Fibroblast of skin of back (primary cell): Measurements from ENCODE around the gene BICRA. TPM values are rescaled to one million over a fixed set of nuclear protein-coding genes. Genes with fewer than 3 reads are reported as not detected.
"Not testable (repeated sequence)": the region's sequence is repeated elsewhere in the genome, so short reads cannot be mapped to it uniquely, and the experiment has no call there.

Experiments used
- DNase-seq: peaks from one replicate; pipeline ENCODE4 v3.0.0-alpha.2; 2013
- polyA plus RNA-seq, 2 experiments: library from polyadenylated mRNA; unstranded; fragments of 120-200 nt; gene quantifications; one replicate each; pipeline ENCODE4 v1.2.1, GENCODE V29; 2013; ENCODE audit not compliant: insufficient read length in 2 of 2

The BICRA gene
- 16.2 TPM for polyA plus RNA-seq (2013, experiment 1 of 2; ENCODE audit: insufficient read length)
- polyA plus RNA-seq (2013, experiment 2 of 2; ENCODE audit: insufficient read length): 11.8 TPM

- DNase-seq: peak; percentile 79
Measured at GRCh38 chr19:47608969-47609905, at the start of gene BICRA. Gene BICRA (plus strand): TSS chr19:47609134. CDS start chr19:47673575, 64,441 bp downstream.

DNA sequence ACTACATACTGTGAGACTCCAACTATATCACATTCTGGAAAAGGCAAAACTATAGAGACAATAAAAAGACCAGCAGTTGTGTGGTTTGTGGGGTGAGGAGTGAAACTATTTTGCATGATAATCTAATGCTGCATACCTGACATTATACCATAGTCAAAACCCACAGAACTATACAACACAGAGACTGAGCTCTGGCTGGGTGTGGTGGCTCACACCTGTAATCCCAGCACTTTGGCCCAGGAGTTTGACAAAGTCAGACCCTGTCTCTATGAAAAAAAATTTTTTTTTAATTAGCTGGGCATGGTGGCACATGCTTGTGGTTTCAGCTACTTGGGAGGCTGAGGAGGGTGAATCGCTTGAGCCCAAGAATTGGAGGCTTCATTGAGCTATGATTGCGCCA is 47.9 kb upstream of the BICRA start:
- no peak for DNase-seq

DNA sequence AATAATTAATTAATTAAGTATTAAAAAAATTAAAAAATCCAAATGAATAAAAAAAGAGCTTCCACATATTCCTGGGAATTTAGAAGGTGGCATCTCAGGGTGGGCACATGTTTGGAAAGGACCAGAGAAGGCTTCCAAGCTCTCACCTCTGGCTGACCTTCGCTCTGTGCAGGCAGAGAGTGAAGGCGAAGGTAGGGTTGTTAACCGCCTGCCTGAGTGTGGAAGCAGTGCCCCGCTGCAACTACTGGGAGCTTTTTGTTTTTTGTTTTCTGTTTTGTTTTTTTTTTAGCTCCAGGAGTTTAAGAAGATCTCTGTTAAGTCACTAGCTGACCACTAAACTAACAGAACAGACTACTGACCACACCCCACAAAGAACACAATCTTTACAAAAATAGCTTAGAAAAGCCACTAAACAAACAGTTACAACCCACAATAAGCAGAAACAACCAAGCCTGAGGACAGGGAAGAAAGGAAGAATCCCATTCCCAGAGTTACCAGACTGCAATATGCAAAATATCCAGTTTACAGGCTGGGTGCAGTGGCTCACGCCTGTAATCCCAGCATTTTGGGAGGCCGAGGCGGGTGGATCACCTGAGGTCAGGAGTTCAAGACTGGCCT is 47.4 kb upstream of the BICRA start:
- DNase-seq: no peak

- no peak for DNase-seq
Measured at GRCh38 chr19:47564081-47564480, 44.9 kb upstream of the BICRA start.

GRCh38 chr19:47569331-47569730 is 39.6 kb upstream of the BICRA start:
- DNase-seq: no peak

DNA sequence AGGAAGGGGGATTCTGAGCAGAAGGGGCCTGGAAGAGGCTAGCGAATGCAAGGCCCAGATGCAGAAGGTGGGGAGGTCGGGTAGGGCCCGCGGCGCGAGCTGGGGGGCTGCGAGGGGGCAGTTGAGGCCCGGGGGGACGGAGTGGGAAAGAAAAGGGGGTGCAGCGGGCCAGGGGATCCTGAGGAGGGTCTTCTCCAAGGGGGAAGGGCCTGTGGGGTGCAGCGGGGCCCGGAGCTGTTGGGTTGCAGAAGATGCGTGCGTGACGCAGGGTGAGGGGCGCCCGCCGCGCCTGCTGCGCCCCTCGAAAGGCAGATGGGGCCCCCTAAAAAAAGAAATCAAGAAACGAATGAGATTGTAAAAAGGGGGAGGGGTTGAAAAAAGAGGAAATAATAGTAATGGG is 36.3 kb upstream of the BICRA start:
- no peak for DNase-seq

DNA sequence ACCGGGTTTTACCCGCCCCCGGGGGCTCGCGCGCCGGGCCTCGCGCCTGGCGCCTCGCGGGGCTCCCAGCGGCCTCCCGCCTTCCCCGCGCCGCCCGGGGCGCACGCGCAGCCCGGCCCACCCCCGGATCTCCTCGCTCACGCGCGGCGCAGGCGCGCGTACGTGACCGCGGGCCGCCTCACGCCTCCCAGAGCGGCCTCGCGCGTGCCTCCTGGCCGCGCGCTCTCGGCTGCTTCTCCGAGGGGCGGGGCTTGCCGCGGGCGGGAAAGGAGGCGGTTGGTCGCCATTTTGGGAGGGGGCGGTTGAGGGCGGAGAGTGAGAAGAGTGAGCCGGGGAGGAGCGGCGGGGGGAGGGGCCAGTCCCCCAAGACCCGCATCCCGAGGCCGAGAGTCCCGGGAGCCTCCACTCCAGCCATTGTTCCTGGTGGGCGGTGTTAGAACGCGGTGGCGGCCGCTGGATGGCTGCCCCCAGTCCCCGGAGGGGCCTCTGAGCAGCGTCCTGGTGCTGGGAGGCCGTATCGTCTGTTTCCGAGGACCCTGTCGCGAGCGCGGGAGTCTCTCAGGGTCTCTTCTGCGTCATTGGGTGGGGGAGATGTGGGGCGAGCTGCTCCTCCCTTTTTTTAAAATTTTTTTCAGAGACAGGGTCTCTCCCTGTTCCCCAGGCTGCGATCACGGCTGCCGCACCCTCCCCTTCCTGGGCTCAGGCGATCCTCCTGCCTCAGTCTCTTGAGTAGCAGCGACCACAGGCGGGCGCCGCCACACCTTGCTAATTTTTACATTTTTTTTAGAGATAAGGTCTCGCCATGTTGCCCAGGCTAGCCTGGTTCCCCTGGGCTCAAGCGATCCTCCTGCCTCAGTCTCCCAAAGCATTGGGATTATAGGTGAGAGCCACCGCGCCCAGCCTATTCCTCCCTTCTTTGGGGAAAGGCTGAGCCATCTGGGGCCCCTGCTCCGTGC is 35.6 kb upstream of the BICRA start, which contains the start of gene ZNF541:
ZNF541 (minus strand) TSS at position 78 of the 956 bp plus-strand sequence. CDS start 17,292 bp downstream, outside the sequence.
- DNase-seq: peak; percentile 61

DNA sequence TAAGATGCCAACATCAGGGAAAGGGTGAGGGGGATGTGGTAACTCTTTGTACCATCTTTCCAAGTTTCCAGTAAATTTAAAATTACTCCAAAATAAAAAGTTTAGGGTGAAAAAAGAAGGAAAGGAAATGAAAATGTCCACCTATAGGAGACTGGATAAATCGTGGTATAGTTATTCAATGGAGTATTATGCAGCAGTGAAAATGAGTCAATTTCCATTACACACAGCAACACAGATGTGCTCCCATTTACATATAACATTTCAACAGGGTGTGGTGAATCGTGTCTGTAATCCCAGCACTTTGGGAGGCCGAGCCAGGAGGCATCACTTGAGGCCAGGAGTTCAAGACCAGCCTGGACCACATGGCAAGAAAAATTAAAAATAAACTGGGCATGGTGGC is 28.5 kb upstream of the BICRA start:
- DNase-seq: no peak

DNA sequence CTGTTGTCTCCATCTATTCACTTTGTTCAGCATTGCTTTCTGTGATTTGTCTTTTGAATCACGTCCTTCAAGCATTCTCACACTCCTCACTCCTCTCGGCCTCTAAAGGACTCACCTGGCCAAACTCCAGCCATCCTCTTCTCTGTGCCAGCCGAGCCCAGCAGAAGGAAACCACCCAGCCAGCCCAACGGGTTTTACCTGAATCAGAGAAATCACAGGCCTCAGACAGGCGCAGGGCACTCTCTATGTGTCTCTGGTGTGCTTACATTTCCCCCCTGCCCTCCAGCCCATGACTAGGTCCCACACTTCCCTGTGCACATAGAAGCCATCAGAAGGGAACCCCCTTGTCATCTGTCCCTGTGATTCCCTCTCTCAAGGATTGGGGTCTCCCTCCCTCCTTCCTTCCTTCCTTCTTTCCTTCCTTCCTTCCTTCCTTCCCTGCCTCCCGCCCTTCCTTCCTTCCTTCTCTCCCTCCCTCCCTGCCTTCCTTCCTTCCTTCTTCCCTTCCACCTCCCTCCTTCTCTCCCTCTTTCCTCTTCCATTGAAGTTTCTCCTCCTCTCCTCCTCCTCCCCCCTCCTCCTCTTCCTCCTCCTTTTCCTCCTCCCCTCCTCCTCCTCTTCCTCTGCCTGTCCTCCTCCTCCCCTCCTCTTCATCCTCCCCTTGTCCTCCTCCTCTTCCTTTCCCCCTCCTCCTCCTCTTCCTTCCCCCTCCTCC is 27.2 kb upstream of the BICRA start:
- no peak for DNase-seq

DNA sequence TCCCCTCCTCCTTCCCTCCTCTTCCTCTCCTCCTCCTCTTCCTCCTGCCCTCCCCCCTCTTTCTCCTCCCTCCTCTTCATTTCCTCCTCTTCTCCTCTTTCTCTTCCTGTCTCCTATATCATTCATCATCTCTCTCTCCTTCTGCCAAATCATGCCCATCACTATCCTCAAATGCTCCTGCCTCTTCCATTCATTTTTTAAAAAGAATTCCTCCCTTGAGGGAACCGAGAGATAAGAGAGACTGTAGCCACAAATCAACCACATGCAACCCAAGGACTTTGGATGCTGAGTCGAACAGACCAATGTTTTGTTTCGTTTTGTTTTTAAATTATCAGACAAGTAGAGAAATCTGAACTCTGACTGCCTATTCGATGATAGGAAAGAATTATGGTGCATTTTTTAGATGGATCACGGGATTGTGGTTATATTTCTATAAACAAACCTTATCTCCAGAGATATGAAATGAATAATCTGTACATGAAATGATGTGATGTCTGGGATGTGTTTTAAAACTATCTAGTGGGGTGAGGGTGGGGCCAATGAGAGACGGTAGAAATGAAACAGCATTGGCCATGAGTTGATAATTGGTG is 26.5 kb upstream of the BICRA start:
- peak; percentile 91 for DNase-seq

DNA sequence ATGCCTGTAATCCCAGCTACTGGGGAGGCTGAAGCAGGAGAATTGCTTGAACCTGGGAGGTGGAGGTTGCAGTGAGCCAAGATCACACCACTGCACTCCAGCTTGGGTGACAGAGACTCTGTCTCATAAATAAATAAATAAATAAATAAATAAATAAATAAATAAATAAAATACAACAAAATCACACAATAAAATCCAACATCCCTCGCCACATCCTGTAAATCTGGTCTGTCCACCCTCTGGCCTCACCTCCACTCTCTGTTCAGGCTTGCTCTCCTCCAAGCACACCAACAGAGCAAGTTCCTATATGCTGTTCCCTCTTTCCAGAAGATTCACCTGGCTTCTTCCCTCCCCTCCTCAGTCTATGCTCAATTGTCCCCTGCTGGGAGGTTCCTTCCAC is 25.8 kb upstream of the BICRA start:
- DNase-seq: not testable (repeated sequence)

GRCh38 chr19:47587295-47587694 is 21.6 kb upstream of the BICRA start:
- peak; percentile 45 for DNase-seq

GRCh38 chr19:47589824-47590223 is 19.1 kb upstream of the BICRA start:
- DNase-seq: no peak

DNA sequence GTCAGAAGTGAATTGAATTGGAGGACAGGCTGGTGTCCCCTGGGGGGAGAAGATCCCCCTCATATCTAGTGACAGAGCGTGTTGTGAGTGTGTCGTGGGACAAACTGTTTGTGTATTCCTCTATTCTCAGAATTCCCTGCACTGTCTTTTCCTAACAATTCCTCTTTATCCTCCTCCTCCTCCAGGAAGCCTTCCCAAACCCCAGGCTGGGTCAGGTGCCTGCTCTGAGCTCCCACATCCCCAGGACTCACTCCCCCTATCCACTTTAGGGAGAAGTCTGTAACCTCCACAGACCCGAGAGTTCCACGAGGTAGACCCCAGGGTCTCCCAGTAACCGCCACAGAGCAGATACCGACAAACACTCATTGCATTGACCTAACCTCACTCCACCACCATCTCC is 15.1 kb upstream of the BICRA start:
- no peak for DNase-seq

DNA sequence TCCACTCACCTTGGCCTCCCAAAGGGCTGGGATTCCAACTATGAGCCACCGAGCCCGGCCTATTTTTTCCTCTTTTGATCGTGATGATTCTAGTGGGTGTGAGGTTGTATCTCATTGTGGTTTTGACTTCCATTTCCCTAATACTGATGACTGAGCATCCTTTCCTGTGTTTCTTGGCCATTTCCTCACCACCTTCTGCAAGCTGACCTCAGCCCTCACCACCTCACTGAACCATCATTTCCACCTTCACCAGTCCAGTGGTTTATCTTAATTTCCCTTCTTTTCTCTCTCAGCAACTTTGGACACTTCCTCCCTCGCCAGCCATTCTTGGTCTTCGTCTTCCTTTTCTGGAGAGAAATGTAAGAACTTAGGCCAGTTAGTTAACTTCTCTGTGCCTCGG is 13.0 kb upstream of the BICRA start:
- no peak for DNase-seq

- peak; percentile 99 for DNase-seq
Measured at GRCh38 chr19:47598407-47599349, 10.3 kb upstream of the BICRA start.

DNA sequence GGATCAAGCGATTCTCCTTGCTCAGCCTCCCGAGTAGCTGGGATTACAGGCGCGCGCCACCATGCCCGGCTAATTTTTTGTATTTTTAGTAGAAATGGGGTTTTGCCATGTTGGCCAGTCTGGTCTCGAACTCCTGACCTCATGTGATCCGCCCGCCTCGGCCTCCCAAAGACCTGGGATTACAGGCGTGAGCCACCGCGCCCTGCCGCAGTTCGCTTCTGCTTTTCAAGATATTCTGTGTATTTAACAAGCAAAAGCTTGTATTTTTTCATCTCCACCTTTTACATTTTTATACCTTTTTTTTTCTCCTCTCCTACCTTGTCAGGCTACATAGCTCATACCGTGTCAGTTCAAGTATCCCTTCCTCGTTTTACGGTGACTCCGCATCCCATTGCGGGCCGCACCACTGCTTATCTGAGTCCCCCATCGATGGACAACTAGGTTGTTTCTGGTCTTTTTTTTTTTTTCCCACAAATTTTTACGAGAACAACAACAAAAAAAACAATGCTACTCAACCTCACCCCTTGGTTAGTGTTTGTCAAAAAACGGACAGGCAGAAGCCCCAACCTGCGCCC is 9.2 kb upstream of the BICRA start:
- peak; percentile 29 for DNase-seq

DNA sequence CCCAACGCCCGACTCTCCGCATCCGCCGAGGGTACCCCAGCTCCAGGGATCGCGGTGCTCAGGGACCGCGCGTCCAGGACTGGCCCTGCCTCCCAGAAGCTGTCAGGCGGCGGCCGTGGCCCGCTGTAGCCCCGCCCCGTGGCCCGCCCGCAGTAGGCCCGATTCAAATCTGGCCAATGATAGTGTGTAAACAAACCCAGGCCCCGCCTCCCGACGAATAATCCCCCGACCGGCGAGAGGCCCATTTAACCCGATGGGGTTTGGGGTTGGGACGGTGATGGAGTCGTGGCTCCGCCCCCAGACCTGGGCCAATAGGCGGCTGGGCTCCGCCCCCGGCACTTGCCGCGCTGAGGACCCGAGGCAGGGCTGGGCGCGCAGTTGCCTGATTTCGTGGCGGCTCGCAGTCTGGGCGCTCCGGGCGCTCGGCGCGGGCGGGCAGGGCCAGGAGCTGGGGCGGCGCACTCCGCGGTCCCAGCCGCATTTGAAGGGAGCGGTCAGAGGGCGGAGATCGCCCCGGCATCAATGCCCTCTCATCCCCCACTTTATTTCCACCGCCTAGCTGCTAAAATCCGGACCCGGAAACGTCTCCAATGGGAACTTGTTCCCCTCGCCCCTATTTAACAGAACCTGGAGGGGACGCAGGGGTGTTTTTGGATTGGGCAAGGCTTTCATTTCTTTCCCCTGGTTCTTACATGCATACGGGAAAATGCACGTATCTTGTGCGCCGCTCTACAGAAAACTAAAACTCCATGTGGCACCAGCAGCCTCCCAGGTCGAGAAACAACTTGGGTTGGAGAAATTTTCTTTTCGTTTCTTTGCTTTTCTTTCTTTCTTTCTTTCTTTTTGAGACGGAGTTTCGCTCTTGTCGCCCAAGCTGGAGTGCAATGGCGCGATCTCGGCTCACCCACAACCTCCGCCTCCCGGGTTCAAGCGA is 8.4 kb upstream of the BICRA start:
- peak; percentile 99 for DNase-seq
